GM18505 (cell line): ENCODE results near the gene MARK2.

Source experiments
- ATAC-seq: cut with Tn5 transposase; IDR thresholded peaks from one replicate; pipeline ENCODE4 v1.9.1; 2021; ENCODE audit not compliant: unreplicated experiment
- POLR2A ChIP-seq: IDR thresholded peaks from 4 replicates; pipeline ENCODE4 v1.6.1; 2011; ENCODE audit warnings: borderline replicate concordance; ENCODE audit not compliant: insufficient read depth, insufficient read length; ENCODE audit errors: extremely low read depth

The MARK2 gene

DNA sequence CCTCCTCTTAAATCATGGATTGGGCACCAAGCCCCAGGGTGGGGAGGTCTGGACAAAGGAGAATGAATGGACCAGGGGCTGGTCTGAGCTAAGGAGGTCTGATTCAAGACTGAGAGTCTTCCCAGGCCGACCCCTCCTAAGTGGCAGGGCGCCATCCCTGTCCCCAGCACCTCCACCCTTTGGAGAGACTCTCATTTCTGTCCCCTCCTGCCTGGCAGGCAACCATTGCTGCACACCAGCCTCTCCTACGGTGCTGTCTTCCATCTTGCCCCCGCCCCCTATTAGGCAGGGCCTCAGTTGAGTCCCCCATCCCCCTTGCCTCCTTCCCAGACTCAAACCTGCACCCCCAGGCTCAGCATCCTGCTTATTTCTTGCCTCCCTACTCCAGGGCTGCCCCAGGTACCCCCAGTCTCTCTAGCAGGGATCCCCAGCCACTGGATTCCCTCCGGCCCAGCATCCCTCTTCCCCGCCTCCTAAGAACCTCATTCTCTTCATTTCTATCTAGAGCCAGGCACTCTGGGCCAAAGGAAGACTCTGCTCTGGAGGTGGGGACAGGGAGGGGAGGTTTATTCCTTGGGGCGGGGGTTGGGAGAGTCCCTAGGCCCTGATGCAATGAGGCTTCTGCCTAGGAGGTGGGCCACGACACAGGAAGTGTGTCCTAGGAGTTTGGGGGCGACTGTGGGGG lies 79.7 kb downstream of the MARK2 start:
- ATAC-seq = no peak
- no peak for TF ChIP-seq POLR2A

DNA sequence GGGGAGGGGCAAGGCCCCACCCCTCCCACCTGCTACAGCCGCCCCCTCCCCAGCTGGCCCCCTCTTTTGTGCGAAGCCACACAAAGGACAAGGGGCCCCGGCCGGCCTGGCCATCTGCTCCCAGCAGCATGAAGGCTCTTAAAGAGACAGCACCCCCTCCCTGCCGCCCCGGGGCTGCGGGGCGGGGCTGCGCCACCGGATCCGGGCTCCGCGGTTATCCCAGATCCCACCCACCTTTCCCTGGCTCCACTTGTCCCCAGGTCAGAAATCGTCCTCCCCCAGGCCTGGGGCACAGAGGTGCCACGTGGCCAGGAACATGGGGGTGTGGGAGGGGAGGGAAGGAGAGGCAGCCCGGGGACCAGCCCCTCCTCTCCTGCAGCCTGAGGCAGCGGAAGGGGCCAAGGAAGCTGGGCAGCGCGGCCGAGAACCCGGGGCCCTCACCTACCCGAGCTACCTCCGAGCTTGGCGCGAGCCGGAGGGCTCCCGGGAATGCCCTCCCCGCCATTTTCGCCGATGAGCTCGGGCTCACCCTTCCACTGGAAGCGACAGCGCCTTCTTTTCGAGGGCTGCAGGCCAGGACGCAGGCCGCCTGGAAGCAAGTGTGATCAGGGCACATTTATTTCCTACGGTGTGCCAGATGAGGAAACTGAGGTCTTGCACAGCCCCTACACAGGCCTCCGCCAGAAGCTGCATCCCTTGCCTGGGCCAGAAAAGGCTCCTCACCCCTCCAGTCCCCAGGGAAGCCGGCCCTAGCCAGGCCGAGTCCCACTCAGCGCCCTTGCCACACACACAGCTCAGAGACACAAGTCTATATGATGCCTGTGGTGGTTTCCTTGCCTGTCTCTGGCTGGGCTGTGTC lies 80.6 kb downstream of the MARK2 start:
- ATAC-seq = no peak
- no peak for TF ChIP-seq POLR2A

DNA sequence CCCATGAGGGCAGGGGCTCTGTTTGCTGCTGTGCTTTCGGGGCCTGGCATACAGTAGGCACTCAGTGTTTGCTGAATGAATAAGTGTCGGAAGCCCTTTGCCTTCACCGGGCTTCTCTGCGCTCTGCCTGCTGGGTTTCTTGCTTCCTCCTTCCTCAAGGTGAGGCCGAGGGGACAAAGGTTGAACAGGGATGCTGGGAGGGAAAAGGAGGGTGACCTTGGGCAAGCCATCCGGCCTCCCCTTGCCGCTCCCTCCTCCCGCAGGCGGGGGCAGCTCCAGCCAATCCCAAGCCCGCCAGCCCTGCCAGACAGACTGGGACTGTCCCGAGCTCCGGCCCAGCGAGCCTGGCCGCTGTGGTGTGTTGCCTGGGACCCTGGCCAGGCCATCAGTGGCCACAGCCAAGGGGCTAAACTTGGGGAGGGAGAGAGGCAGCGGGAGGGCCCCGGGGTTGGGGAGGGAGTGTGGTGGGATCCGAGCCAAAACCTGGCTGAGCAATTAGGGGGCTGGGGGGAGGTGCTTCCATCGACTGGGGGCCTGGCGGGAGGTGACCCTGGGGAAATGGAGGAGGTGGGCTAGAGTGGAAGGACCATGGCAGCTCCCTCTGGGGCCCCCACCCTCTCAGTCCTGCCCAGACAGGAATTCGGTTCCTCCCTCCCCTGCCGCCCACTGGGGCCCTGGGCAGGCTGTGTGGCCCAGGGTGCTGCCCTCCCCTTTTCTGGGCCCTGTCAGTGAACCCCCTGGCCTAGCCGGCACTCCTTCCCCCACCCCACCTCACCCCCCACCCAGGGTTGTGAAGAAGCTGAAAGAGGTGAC lies 81.4 kb downstream of the MARK2 start:
- ATAC-seq = no peak
- no peak for TF ChIP-seq POLR2A

DNA sequence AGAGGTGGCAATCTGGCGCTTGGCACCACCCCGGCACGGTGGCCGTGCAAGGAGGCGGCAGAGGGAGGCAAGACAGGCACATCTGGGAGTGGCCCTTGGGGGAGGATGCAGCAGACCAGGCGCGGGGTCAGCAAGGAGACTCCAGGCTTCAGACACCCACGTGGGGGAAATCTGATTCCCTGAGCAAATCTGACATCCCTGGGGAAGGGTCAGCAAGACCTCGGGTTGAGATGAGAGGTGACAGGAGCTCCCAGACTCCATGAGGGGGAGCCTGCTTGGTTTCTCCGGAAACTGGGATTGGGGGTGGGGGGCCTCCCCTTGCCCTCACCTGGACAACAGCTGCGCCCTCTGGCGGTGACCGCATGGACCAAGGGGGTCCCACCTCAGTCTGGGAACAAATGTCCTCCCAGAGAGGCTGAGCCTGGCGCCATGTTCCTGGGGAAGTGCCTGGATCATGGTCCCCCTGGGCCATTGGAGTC lies 82.1 kb downstream of the MARK2 start:
- TF ChIP-seq POLR2A = no peak
- ATAC-seq = no peak

DNA sequence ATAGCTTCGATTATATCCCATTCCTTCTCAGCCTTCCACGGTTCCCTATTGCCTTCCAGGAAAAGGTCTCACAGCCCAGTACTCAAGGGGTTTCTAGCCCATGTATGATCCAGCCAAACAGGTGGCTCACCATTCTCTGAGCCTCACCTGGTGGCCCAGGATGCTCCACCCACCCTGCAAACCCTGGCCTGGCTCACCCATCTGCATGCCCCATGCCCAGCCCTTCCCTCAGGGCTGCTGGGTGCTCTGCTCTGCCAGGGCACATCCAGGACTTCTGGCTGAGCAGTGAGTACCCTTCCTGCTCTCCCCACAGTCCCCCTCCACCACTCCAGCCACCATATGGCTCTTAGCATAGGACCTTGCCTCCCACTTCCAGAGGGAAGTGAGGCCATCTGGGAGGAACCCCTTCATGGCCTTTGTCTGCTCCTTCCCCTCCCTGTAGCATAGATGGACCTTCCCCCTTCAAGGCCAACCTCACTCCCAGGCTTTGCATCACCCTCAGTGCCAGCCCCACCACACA lies 83.8 kb downstream of the MARK2 start:
- ATAC-seq = no peak
- TF ChIP-seq POLR2A = no peak

DNA sequence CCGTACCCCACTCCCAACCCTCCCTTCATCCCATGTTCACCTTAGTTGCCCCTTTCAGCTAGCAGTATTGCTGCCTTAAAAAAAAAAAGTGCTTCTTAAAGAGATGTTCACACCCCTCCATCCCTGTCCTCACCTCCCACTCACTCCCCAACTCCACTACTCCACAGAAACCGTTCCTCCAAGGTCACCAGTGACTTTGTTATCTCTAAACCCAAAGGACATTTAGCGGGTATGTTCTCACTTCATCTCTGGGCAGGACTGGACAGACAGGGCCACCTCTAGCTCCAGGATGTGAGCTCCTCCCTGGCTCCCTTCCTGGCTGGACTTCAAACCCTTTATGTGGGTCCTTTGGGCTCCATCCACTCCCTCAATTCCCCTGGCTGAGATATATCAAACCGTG lies 84.4 kb downstream of the MARK2 start:
- no peak for ATAC-seq
- no peak for TF ChIP-seq POLR2A

DNA sequence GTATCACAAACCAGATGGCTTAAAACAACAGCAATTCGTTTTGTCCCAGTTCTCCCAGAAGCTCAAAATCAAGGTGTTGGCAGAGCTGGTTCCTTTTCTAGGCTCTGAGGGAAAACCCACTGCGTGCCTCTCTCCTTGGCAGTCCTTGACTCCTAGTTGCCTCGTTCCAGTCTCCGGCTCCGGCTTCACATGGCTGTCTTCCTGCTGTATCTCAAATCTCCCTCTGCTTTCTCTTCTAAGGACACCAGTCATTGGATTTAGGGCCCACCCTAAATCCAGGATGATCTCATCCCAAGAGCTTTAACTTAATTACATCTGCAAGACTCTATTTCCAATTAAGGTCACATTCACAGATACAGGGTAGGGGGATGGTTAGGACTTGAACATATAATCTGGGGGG lies 90.7 kb downstream of the MARK2 start:
- ATAC-seq = no peak

DNA sequence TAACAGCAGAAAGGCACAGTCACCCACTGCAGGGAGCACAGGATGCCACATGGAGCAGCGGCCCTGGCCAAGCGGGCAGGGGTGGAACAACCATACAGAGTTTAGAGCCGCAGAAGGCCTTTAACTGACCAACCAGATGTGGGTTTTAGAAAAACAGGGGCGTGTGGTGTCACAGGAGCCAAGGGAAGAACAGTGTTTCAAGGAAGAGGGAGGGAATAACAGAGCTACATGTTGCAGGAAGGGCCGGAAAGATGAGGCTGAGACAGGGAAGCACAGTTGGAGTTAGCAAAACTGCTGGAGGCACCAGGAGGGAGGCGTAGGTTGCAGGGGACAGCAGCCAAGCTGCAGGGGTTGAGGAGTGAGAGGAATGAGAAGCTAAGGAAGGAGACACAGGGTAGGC lies 92.1 kb downstream of the MARK2 start:
- TF ChIP-seq POLR2A = no peak

More for the DNA sequence above, 90.7 kb downstream of the MARK2 start:
- no peak for TF ChIP-seq POLR2A

DNA sequence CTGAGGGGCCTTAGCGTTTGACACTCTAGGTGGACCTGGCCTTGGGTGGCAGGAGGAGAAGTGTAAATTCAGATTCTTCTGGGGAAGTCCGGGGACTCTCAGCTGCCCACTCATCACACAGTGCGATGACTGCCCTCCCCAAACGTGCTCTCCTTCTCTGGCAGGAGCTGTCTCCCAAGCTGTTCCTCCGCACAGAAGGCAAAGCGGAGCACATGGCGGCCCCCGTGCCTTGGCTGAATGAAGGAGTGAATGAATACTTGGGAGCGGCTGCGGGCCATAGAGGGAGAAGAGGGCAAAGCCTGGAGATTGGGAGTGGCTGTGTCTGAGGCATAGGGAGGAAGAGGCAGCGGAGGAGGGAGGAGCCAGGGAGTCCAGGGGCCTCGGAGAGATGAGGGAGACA lies 93.0 kb downstream of the MARK2 start:
- ATAC-seq = no peak
- TF ChIP-seq POLR2A = no peak

More for the DNA sequence above, 92.1 kb downstream of the MARK2 start:
- no peak for ATAC-seq

DNA sequence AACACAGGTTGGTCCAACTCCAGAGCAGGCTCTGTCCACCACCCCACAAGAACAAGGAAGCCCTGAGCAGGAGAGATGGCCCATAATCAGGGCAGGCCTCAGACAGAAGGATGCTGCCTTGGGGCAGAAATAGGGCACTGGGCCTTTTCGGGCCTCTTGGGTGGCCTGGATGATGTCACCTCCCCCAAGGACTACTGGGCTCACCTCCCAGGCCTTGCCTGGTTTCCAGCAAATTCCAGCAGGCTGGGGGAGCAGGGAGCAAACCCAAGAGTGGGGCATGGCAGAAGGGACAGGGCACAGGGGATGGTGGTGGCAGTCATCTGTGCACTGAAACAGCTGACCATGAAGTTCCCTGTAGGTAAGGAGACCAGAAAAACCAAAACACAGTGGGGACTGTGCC lies 94.5 kb downstream of the MARK2 start:
- no peak for ATAC-seq
- no peak for TF ChIP-seq POLR2A

DNA sequence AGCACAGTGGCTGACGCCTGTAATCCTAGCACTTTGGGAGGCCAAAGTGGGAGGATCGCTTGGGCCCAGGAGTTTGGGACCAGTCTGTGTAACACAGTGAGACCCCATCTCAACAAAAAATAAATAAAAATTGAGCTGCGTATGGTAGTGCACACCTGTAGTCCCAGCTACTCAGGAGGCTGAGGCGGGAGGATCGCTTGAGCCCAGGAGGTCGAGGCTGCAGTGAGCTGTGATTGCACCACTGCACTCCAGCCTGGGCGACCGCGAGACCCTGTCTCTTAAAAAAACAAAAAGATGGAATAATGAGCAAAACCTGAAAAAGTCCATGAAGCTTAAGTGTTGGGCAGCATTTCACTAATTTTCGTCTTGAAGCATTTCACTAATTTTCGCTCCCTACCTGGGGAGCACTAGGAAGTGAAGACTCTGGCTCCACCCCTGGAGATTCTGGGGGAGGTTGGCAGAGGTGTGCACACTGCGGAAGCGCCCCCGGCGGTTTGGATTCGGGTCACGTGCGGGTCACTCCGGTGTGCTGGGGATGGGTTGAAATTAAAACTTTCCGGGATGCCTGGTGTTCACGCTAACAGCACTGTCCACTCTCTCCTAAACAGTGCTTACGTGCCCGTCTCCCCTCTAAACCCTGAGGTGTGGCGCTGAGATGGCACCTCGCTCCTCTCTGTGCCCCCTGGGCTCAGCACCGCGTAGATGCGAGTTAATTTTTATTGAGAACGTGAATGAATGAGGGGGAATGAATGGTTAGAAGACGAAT lies 99.0 kb downstream of the MARK2 start:
- peak; percentile 1 for ATAC-seq
- no peak for TF ChIP-seq POLR2A
